Bronchial epithelial cell (primary cell): Measurements from ENCODE around the gene DSCAML1. TPM values are rescaled to one million over a fixed set of nuclear protein-coding genes. Genes with fewer than 3 reads are reported as not detected.

Source experiments
- DNase-seq: peaks from one replicate; pipeline ENCODE4 v3.0.0-alpha.2; 2010; ENCODE audit warnings: low read depth
- FAIRE-seq: peaks from 2 replicates; lab custom pipeline; 2011; peaks lifted over from hg19 to GRCh38; lab: Jason Lieb, UNC
- H3K27me3 ChIP-seq: 2 replicates; pipeline ENCODE4 v1.5.1; 2011; ENCODE audit warnings: low read length; ENCODE audit not compliant: control insufficient read depth, insufficient read depth
- H3K36me3 ChIP-seq: 2 replicates; pipeline ENCODE4 v1.5.1; 2011; ENCODE audit warnings: low read length; ENCODE audit not compliant: control insufficient read depth, insufficient read depth
- H3K4me3 ChIP-seq: 2 replicates; pipeline ENCODE4 v1.5.1; 2011; ENCODE audit warnings: mild to moderate bottlenecking, low read depth, low read length, control low read depth
- total RNA-seq: library from RNA; depleted of rRNA; stranded (reverse); fragments of >200 nt; gene quantifications from 2 replicates; pipeline ENCODE4 v1.2.1, GENCODE V29; 2014
- TF ChIP-seq, protein P1 (sequence below): IDR thresholded peaks from 2 replicates; pipeline ENCODE4 v1.5.1; 2011; ENCODE audit warnings: mild to moderate bottlenecking, moderate library complexity, low read length, control low read depth, inconsistent platforms; ENCODE audit not compliant: insufficient read depth, severe bottlenecking

DSCAML1 gene
- total RNA-seq, 1 donor from 2014 or later: under 0.01 TPM

DNA sequence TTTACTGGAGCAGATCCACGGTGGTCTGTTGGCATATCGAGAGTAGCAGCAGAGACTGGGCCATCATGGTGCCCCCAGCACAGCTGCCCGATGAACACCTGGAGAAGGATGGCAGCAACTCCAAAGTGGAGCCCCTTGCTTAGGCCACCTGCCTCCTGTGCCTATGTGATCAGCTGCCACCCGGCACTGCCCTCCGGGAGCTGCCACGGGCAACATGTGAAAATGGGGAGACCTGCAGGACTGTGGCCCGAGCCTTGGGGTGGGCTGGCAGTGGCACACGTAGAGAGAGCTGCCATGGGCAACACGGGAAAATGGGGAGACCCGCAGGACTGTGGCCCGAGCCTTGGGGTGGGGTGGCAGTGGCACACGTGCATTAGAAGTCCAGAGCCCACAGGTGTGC, 24.4 kb upstream of the DSCAML1 start:
- H3K4me3 ChIP-seq: no peak overlapping the region
- H3K36me3 ChIP-seq: no peaks in the 10 kb centered on the region
- TF ChIP-seq, protein P1, sequence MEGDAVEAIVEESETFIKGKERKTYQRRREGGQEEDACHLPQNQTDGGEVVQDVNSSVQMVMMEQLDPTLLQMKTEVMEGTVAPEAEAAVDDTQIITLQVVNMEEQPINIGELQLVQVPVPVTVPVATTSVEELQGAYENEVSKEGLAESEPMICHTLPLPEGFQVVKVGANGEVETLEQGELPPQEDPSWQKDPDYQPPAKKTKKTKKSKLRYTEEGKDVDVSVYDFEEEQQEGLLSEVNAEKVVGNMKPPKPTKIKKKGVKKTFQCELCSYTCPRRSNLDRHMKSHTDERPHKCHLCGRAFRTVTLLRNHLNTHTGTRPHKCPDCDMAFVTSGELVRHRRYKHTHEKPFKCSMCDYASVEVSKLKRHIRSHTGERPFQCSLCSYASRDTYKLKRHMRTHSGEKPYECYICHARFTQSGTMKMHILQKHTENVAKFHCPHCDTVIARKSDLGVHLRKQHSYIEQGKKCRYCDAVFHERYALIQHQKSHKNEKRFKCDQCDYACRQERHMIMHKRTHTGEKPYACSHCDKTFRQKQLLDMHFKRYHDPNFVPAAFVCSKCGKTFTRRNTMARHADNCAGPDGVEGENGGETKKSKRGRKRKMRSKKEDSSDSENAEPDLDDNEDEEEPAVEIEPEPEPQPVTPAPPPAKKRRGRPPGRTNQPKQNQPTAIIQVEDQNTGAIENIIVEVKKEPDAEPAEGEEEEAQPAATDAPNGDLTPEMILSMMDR: no peak
- FAIRE-seq (no peak), DNase-seq (no peak)
- H3K27me3 ChIP-seq: no peaks in the 10 kb centered on the region

DNA sequence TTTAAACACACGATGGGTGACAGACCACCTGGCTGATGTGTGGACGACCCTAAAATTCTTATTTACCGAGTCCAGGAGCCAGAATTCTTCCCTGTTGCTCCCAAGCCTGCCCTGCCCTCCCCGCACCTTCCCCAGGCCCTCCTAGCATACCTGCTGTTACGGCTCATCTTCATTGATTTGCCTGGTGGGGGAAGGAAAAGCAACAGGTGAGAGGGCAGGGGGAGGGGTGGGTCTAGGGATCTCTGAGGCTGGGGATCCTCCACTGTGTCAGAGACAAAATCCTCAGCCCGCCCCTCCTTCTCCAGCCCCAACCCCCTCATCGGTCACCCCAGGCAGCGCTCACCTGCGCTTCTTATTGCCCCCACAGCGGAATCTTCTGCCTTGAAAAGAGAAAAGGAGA, 23.5 kb upstream of the DSCAML1 start:
- Histone ChIP-seq H3K27me3 (no peaks in the 10 kb centered on the region), H3K36me3 (no peaks in the 10 kb centered on the region), H3K4me3 (no peak overlapping the region)
- DNase-seq: no peak
- no peak for FAIRE-seq
- TF ChIP-seq, protein P1: no peak

DNA sequence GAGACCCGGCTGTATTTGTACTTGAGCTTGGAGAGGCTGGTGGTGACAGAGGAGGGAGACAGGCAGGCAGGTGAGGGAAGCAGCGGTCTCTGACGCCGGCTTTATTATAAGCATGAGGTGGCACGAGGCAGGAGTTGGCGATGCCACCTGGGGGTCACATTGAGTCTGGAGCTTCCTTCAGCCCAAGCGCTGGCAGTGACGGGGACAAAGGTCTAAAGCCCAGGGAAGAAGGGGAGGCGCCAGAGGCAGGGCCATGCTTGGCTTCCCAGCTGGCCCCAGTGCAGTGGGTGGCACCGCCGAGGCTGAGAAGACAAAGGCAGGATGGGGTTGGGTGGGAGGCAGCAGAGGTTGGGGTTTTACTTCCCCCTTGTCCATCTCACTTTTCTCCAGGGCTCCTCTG, 23.1 kb upstream of the DSCAML1 start:
- Histone ChIP-seq H3K4me3 (no peak overlapping the region), H3K27me3 (no peaks in the 10 kb centered on the region), H3K36me3 (no peaks in the 10 kb centered on the region)
- TF ChIP-seq, protein P1: no peak
- FAIRE-seq (no peak), DNase-seq (no peak)

DNA sequence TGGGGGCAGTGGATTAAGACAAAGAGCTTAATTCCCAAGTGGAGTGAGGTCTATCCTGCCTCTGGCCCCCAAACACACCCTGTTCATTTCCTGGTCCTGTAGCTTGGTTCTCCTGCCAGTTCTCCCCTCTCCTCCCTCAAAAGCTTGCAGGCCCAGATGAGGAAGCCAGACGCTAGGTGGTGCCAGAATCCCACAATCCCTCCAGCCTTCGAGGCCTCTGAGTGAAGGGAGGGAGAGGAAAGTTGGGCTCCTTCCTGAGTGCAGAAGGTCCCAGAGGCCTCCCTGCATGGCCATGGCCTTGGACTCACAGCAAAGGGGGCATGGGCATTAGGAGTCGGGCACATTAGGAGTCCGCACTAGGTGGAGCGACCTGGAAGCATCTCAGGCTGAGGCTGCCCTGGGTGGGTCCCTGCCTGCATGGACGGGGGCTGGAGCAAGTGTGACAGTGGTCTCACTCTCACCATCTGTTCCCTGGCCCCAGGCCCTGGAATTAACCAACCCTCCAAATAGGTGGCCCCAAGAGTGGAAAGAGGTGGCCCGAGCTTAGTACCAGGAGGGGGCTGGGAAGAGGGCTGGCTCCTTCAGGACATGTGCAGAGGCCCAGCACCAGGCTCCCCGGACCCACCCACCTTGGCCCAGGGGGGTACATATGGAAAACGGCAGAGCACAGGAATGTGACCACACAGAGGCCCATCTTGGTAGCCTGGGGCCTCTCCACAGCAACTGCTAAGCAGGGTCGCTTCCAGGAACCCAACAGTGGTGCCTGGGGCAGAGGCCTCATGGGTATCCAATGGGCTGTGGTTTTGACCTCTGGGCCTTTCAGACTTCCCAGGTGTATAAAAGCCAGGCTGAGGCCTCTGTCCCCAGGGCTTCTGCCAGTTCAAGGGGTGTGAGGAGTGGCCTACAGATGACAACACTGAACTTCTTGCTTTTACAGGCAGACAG, 22.4 kb upstream of the DSCAML1 start:
- H3K36me3 ChIP-seq: no peaks in the 10 kb centered on the region
- H3K27me3 ChIP-seq: no peaks in the 10 kb centered on the region
- TF ChIP-seq, protein P1: peak; percentile 79
- no peak overlapping the region for H3K4me3 ChIP-seq
- DNase-seq: peak; percentile 59
- FAIRE-seq: peak; percentile 43

DNA sequence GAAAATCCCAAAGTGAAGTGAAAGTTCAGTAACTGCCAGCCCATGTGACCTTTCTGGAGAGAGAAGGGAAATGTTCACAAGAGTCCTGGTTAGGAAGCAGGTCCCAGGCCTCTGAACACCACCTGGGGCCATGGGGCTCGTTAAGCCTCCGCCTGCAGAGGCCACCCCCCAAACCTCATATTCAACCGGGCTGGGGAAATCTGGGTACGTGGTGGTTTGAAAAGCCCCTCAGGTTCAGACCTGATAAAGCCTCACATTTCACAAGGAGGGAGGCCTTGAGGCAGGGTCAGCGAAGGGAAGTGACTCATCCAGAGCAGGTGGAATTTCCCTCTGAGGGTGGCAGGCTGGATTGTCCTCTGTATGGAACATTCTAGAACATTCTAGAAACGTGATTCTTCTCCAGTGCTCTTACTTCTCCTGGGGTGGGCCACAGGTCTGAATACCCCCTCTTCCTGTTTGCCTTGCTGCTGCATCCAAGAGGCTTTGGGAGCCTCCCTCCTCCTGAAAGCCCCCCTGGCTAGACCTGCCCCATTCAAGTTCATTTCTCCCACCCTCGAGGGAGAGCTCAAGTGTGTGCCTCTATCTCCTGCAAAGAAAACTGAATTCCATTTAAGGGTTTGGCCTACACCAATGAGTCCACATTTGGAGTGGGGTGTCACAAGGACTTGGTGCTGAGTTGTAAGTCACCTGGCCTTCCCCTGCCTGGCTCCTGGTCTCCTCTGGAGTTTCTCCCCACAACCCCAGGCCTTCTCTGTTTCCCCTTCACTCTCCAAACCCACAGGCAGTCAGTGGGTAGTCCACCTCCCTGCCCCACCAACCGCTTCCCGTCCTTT, 21.2 kb upstream of the DSCAML1 start:
- TF ChIP-seq, protein P1: no peak
- no peak for FAIRE-seq
- Histone ChIP-seq H3K4me3 (no peak overlapping the region), H3K36me3 (no peaks in the 10 kb centered on the region), H3K27me3 (no peaks in the 10 kb centered on the region)
- DNase-seq: peak; percentile 73
